Measurements from ENCODE around the gene FERMT3. TPM values are rescaled to one million over a fixed set of nuclear protein-coding genes. Genes with fewer than 3 reads are reported as not detected.
A peak's percentile ranks its signal among the peaks of the same experiment; 100 is the strongest.

The FERMT3 gene
- polyA plus RNA-seq, 4 donors, result 3.4 to 7.2 (median 5.6) TPM

GRCh38 chr11:64218628-64219353, 12.3 kb downstream of the FERMT3 start:
- no peak for DNase-seq (ENCODE audit: low read depth in 4 of 4, low spot score in 3 of 4)

- no peak for DNase-seq (ENCODE audit: low read depth in 4 of 4, low spot score in 3 of 4)
These were observed 12.8 kb downstream of the FERMT3 start for GRCh38 chr11:64219354-64219684.

- DNase-seq (ENCODE audit: low read depth in 4 of 4, low spot score in 3 of 4), result no peak
These were observed 13.2 kb downstream of the FERMT3 start for GRCh38 chr11:64219755-64220154.

- DNase-seq (ENCODE audit: low read depth in 4 of 4, low spot score in 3 of 4), result no peak
These were observed 13.8 kb downstream of the FERMT3 start for GRCh38 chr11:64220271-64220670.

GRCh38 chr11:64220798-64221197, 14.3 kb downstream of the FERMT3 start:
- DNase-seq (ENCODE audit: low read depth in 4 of 4, low spot score in 3 of 4), result no peak

- DNase-seq (ENCODE audit: low read depth in 4 of 4, low spot score in 3 of 4), result no peak
These were observed 16.1 kb downstream of the FERMT3 start for GRCh38 chr11:64222651-64223000.

- DNase-seq (ENCODE audit: low read depth in 4 of 4, low spot score in 3 of 4), result no peak
These were observed 16.6 kb downstream of the FERMT3 start for GRCh38 chr11:64223001-64223651.

- DNase-seq (ENCODE audit: low read depth in 4 of 4, low spot score in 3 of 4), result no peak
These were observed 17.8 kb downstream of the FERMT3 start for GRCh38 chr11:64224151-64224890.

GRCh38 chr11:64224891-64225607, 18.5 kb downstream of the FERMT3 start:
- DNase-seq (ENCODE audit: low read depth in 4 of 4, low spot score in 3 of 4), result no peak

GRCh38 chr11:64225608-64226506, 19.3 kb downstream of the FERMT3 start, which contains the start of the genes NUDT22 and TRPT1:
NUDT22 (plus strand) TSS chr11:64226274; CDS start chr11:64226653, 379 bp downstream.
TRPT1 (minus strand) TSS chr11:64226186; CDS start chr11:64225860, 326 bp downstream.
- no peak for DNase-seq (ENCODE audit: low read depth in 4 of 4, low spot score in 3 of 4)

GRCh38 chr11:64226507-64227051, 20.1 kb downstream of the FERMT3 start:
- DNase-seq (ENCODE audit: low read depth in 4 of 4, low spot score in 3 of 4), result no peak

GRCh38 chr11:64227405-64227956, 21.0 kb downstream of the FERMT3 start:
- DNase-seq (ENCODE audit: low read depth in 4 of 4, low spot score in 3 of 4), result no peak

GRCh38 chr11:64229090-64229743, 22.7 kb downstream of the FERMT3 start:
- DNase-seq (ENCODE audit: low read depth in 4 of 4, low spot score in 3 of 4), result no peak

- no peak for DNase-seq (ENCODE audit: low read depth in 4 of 4, low spot score in 3 of 4)
These were observed 23.2 kb downstream of the FERMT3 start for GRCh38 chr11:64229744-64230170.

- DNase-seq (ENCODE audit: low read depth in 4 of 4, low spot score in 3 of 4), result peak in 3 of 4 donors; percentile 91 to 94 (median 91)
These were observed 23.9 kb downstream of the FERMT3 start, which contains the start of gene DNAJC4 for GRCh38 chr11:64230171-64230984. DNAJC4 (plus strand) TSS chr11:64230548; CDS start chr11:64230855, 307 bp downstream.

GRCh38 chr11:64230985-64231365, 24.5 kb downstream of the FERMT3 start:
- no peak for DNase-seq (ENCODE audit: low read depth in 4 of 4, low spot score in 3 of 4)

GRCh38 chr11:64231546-64231945, 25.0 kb downstream of the FERMT3 start:
- DNase-seq (ENCODE audit: low read depth in 4 of 4, low spot score in 3 of 4), result no peak

Measured in left renal pelvis (tissue), 4 donors.